ENCODE results near the gene CYP11A1.

CYP11A1 gene

GRCh38 chr15:74345051-74345450, 22.4 kb downstream of the CYP11A1 start:
- no peaks in the 10 kb centered on the region for H3K36me3 ChIP-seq
- H3K27me3 ChIP-seq, result no peaks in the 10 kb centered on the region
- peaks cover 3% of the 10 kb centered on the region in 2 experiments for H3K4me1 ChIP-seq (ENCODE audit: control insufficient read depth in 1 of 2, insufficient read depth in 1 of 2, low read depth in 1 of 2, low read length in 1 of 2)
- no peaks in the 10 kb centered on the region for H3K9me3 ChIP-seq
- no peak for TF ChIP-seq CTCF (IDR thresholded peaks at IDR 0.05)
- no peak overlapping the region for H3K27ac ChIP-seq
- no peak overlapping the region for H3K4me3 ChIP-seq (ENCODE audit: low read depth in 1 of 2, low read length in 1 of 2)

GRCh38 chr15:74343797-74344127, 23.7 kb downstream of the CYP11A1 start:
- no peak overlapping the region for H3K4me3 ChIP-seq (ENCODE audit: low read depth in 1 of 2, low read length in 1 of 2)
- H3K36me3 ChIP-seq, result no peaks in the 10 kb centered on the region
- H3K27me3 ChIP-seq, result no peaks in the 10 kb centered on the region
- H3K9me3 ChIP-seq, result no peaks in the 10 kb centered on the region
- TF ChIP-seq CTCF (IDR thresholded peaks at IDR 0.05), result no peak
- no peak overlapping the region for H3K27ac ChIP-seq
- H3K4me1 ChIP-seq (ENCODE audit: control insufficient read depth in 1 of 2, insufficient read depth in 1 of 2, low read depth in 1 of 2, low read length in 1 of 2), result peaks cover 10 to 11% of the 10 kb centered on the region in 2 experiments

DNA sequence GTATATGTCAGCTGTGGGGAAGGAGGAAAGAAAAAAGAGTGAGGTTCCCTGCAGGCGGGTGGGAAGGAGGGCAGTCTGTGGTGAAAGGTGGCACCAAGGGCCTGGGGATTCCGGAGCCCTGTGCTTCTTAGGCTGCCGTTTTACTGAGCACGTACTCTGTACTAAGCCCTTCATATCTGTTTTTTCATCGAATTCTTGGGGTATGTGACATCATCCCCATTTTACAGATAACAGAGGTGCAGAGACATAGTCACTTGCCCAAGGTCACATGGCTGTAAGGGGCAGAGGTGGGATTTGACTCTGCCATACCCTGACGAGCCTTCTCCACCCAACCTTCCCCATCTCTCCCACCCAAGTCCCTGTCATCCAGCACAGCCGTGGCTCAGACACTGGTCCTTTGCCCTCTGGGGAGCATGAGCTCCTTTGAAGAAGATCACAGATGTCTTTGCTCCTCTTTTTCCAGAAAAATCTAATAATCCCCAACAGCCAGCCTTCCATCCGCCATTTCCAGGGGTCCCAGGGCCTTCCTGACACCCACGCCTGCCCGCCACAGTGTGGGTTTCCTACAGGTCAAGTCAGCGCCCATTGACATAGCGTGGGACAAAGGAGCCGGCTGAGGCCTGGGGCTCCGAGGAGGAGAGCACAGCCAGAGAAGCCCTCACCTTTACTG, 24.2 kb downstream of the CYP11A1 start:
- H3K9me3 ChIP-seq, result no peaks in the 10 kb centered on the region
- peaks cover 10 to 11% of the 10 kb centered on the region in 2 experiments for H3K4me1 ChIP-seq (ENCODE audit: control insufficient read depth in 1 of 2, insufficient read depth in 1 of 2, low read depth in 1 of 2, low read length in 1 of 2)
- H3K27me3 ChIP-seq, result no peaks in the 10 kb centered on the region
- no peak for TF ChIP-seq CTCF (IDR thresholded peaks at IDR 0.05)
- H3K4me3 ChIP-seq (ENCODE audit: low read depth in 1 of 2, low read length in 1 of 2), result no peak overlapping the region
- H3K36me3 ChIP-seq, result no peaks in the 10 kb centered on the region
- no peak overlapping the region for H3K27ac ChIP-seq

DNA sequence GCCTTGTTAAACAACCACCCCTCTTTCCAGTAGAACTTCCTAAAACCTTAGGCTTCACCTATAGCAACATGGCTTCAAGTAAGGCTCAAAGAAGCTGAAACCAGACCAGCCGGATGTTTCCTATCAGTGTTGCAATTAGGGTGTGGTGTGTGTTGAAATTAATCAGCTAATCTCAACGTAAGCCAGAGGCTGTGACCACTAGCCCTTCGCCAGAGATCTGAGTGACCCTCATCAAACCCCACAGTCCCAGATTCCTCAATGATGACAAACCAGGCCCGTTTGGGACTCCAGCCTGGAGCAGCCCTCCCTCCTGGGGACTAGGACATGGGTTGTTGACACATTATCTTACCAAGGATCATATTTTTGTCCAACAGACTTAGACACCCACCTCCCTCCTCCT, 27.3 kb downstream of the CYP11A1 start:
- peaks cover 10 to 11% of the 10 kb centered on the region in 2 experiments for H3K4me1 ChIP-seq (ENCODE audit: control insufficient read depth in 1 of 2, insufficient read depth in 1 of 2, low read depth in 1 of 2, low read length in 1 of 2)
- H3K27me3 ChIP-seq, result no peaks in the 10 kb centered on the region
- no peaks in the 10 kb centered on the region for H3K36me3 ChIP-seq
- no peak for TF ChIP-seq CTCF (IDR thresholded peaks at IDR 0.05)
- H3K9me3 ChIP-seq, result no peaks in the 10 kb centered on the region
- no peak overlapping the region for H3K27ac ChIP-seq
- H3K4me3 ChIP-seq (ENCODE audit: low read depth in 1 of 2, low read length in 1 of 2), result no peak overlapping the region

DNA sequence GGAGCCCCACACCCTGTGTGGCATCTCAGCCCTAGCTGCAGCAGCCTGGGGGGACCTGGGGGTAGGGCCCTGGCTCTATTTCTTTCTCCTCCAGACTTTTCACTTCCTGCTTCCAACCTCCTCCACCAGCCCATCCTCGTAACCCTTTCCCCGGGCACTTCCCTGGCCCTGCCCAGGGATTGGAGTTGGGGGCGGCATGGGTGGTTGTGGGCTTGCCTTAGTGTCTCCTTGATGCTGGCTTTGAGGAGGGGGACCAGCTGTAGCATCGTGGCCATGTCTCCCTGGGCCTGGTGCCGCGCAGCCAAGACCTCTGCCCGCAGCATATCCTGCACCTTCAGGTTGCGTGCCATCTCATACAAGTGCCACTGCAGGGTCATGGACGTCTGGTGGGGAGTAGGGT, 28.1 kb downstream of the CYP11A1 start:
- H3K4me3 ChIP-seq (ENCODE audit: low read depth in 1 of 2, low read length in 1 of 2), result no peak overlapping the region
- H3K27me3 ChIP-seq, result no peaks in the 10 kb centered on the region
- no peak overlapping the region for H3K27ac ChIP-seq
- TF ChIP-seq CTCF (IDR thresholded peaks at IDR 0.05), result no peak
- no peaks in the 10 kb centered on the region for H3K9me3 ChIP-seq
- no peaks in the 10 kb centered on the region for H3K36me3 ChIP-seq
- peaks cover 10 to 11% of the 10 kb centered on the region in 2 experiments for H3K4me1 ChIP-seq (ENCODE audit: control insufficient read depth in 1 of 2, insufficient read depth in 1 of 2, low read depth in 1 of 2, low read length in 1 of 2)
